ENCODE results near the gene THBS4.

Gene THBS4

GRCh38 chr5:80125022-80125961, 90.1 kb downstream of the THBS4 start:
- H3K27ac ChIP-seq (ENCODE audit: low read depth, low read length): no peak overlapping the region
- no peak overlapping the region for H3K9ac ChIP-seq (ENCODE audit: low read length)
- H3K4me3 ChIP-seq (ENCODE audit: low read depth in 1 of 2, low read length in 2 of 2): no peak overlapping the region

GRCh38 chr5:80125962-80126480, 90.9 kb downstream of the THBS4 start:
- Histone ChIP-seq H3K9me3 (ENCODE audit: low read length) (no peaks in the 10 kb centered on the region), H3K36me3 (ENCODE audit: insufficient read depth, low read length) (no peaks in the 10 kb centered on the region), H3K27me3 (ENCODE audit: control insufficient read depth in 1 of 2, insufficient read depth in 2 of 2, low read length in 2 of 2) (no peaks in the 10 kb centered on the region), H3K4me1 (ENCODE audit: insufficient read depth, low read length) (no peaks in the 10 kb centered on the region), H3K4me3 (ENCODE audit: low read depth in 1 of 2, low read length in 2 of 2) (no peak overlapping the region), H3K9ac (ENCODE audit: low read length) (no peak overlapping the region), H3K27ac (ENCODE audit: low read depth, low read length) (no peak overlapping the region)

More at GRCh38 chr5:80125022-80125961, 90.1 kb downstream of the THBS4 start:
- no peaks in the 10 kb centered on the region for H3K9me3 ChIP-seq (ENCODE audit: low read length)
- no peaks in the 10 kb centered on the region for H3K36me3 ChIP-seq (ENCODE audit: insufficient read depth, low read length)
- H3K27me3 ChIP-seq (ENCODE audit: control insufficient read depth in 1 of 2, insufficient read depth in 2 of 2, low read length in 2 of 2): no peaks in the 10 kb centered on the region
- H3K4me1 ChIP-seq (ENCODE audit: insufficient read depth, low read length): no peaks in the 10 kb centered on the region

GRCh38 chr5:80127116-80127552, 92.0 kb downstream of the THBS4 start:
- no peaks in the 10 kb centered on the region for H3K4me1 ChIP-seq (ENCODE audit: insufficient read depth, low read length)
- H3K9ac ChIP-seq (ENCODE audit: low read length): no peak overlapping the region
- H3K27ac ChIP-seq (ENCODE audit: low read depth, low read length): no peak overlapping the region
- H3K36me3 ChIP-seq (ENCODE audit: insufficient read depth, low read length): no peaks in the 10 kb centered on the region
- H3K4me3 ChIP-seq (ENCODE audit: low read depth in 1 of 2, low read length in 2 of 2): no peak overlapping the region
- no peaks in the 10 kb centered on the region for H3K27me3 ChIP-seq (ENCODE audit: control insufficient read depth in 1 of 2, insufficient read depth in 2 of 2, low read length in 2 of 2)
- H3K9me3 ChIP-seq (ENCODE audit: low read length): no peaks in the 10 kb centered on the region

GRCh38 chr5:80128141-80128540, 93.0 kb downstream of the THBS4 start:
- Histone ChIP-seq H3K27ac (ENCODE audit: low read depth, low read length) (no peak overlapping the region), H3K9me3 (ENCODE audit: low read length) (no peaks in the 10 kb centered on the region), H3K27me3 (ENCODE audit: control insufficient read depth in 1 of 2, insufficient read depth in 2 of 2, low read length in 2 of 2) (no peaks in the 10 kb centered on the region), H3K4me3 (ENCODE audit: low read depth in 1 of 2, low read length in 2 of 2) (no peak overlapping the region), H3K36me3 (ENCODE audit: insufficient read depth, low read length) (no peaks in the 10 kb centered on the region), H3K4me1 (ENCODE audit: insufficient read depth, low read length) (no peaks in the 10 kb centered on the region), H3K9ac (ENCODE audit: low read length) (no peak overlapping the region)

GRCh38 chr5:80129146-80129545, 94.0 kb downstream of the THBS4 start:
- H3K27me3 ChIP-seq (ENCODE audit: control insufficient read depth in 1 of 2, insufficient read depth in 2 of 2, low read length in 2 of 2): no peaks in the 10 kb centered on the region
- no peaks in the 10 kb centered on the region for H3K36me3 ChIP-seq (ENCODE audit: insufficient read depth, low read length)
- no peak overlapping the region for H3K27ac ChIP-seq (ENCODE audit: low read depth, low read length)
- no peak overlapping the region for H3K4me3 ChIP-seq (ENCODE audit: low read depth in 1 of 2, low read length in 2 of 2)
- no peak overlapping the region for H3K9ac ChIP-seq (ENCODE audit: low read length)
- H3K9me3 ChIP-seq (ENCODE audit: low read length): no peaks in the 10 kb centered on the region
- no peaks in the 10 kb centered on the region for H3K4me1 ChIP-seq (ENCODE audit: insufficient read depth, low read length)
